Neural cell (in vitro differentiated cells): ENCODE measurements around the gene HPCAL4. TPM values are rescaled to one million over a fixed set of nuclear protein-coding genes. Genes with fewer than 3 reads are reported as not detected.
A peak's percentile ranks its signal among the peaks of the same experiment; 100 is the strongest.

Source experiments
- H2AFZ ChIP-seq: fragments of 200-600, 300-800 bp; sonication (generic), shearing (Covaris generic); 2 replicates; pipeline ENCODE4 v1.6.0; 2014; ENCODE audit warnings: low read depth, mild to moderate bottlenecking, antibody characterized with exemption, low read length, moderate library complexity
- H3F3A ChIP-seq: fragments of 200-600 bp; shearing (Covaris generic); 2 replicates; pipeline ENCODE4 v1.6.1; 2016; ENCODE audit warnings: mild to moderate bottlenecking, moderate library complexity, mixed read lengths, antibody characterized with exemption, low read length; ENCODE audit not compliant: insufficient read depth, poor library complexity, severe bottlenecking
- H3K27ac ChIP-seq: fragments of 200-600, 300-800 bp; sonication (generic), shearing (Covaris generic); 2 replicates; pipeline ENCODE4 v1.5.1; 2014; ENCODE audit warnings: mild to moderate bottlenecking, low read length, moderate library complexity
- H3K27me3 ChIP-seq: fragments of 300-800, 200-600 bp; sonication (generic), shearing (Covaris generic); 2 replicates; pipeline ENCODE4 v1.6.0; 2014; ENCODE audit warnings: mild to moderate bottlenecking, low read depth, low read length, moderate library complexity; ENCODE audit not compliant: insufficient read depth
- H3K36me3 ChIP-seq: fragments of 300-800, 200-600 bp; sonication (generic), shearing (Covaris generic); 2 replicates; pipeline ENCODE4 v1.5.1; 2014; ENCODE audit warnings: mild to moderate bottlenecking, antibody characterized with exemption, low read length, moderate library complexity; ENCODE audit not compliant: insufficient read depth
- H3K4me2 ChIP-seq: fragments of 300-800, 200-600 bp; sonication (generic), shearing (Covaris generic); 2 replicates; pipeline ENCODE4 v1.6.0; 2014; ENCODE audit warnings: mild to moderate bottlenecking, low read length
- H3K4me3 ChIP-seq: fragments of 300-800, 200-600 bp; sonication (generic), shearing (Covaris generic); 2 replicates; pipeline ENCODE4 v1.5.1; 2014; ENCODE audit warnings: mild to moderate bottlenecking, low read length, moderate library complexity
- H3K79me2 ChIP-seq: fragments of 200-600 bp; shearing (Covaris generic); replicated peaks from 2 replicates; pipeline ENCODE4 v1.6.0; 2014; ENCODE audit warnings: mild to moderate bottlenecking, low read length, moderate library complexity; ENCODE audit not compliant: insufficient read depth
- H3K9ac ChIP-seq: fragments of 300-800, 200-600 bp; sonication (generic), shearing (Covaris generic); 2 replicates; pipeline ENCODE4 v1.6.1; 2016; ENCODE audit warnings: mild to moderate bottlenecking, low read length, mixed read lengths
- H3K9me2 ChIP-seq: fragments of 200-600 bp; shearing (Covaris generic); 2 replicates; pipeline ENCODE4 v1.6.1; 2016; ENCODE audit warnings: mild to moderate bottlenecking, low read length, mixed read lengths; ENCODE audit not compliant: insufficient read depth
- H3K9me3 ChIP-seq: fragments of 200-600, 300-800 bp; sonication (generic), shearing (Covaris generic); 2 replicates; pipeline ENCODE4 v1.6.1; 2016; ENCODE audit warnings: mild to moderate bottlenecking, mixed run types, low read length, moderate library complexity, mixed read lengths
- H4K20me1 ChIP-seq: fragments of 200-600 bp; shearing (Covaris generic); 2 replicates; pipeline ENCODE4 v1.6.1; 2016; ENCODE audit warnings: mild to moderate bottlenecking, mixed run types; ENCODE audit not compliant: insufficient read depth
- CTCF ChIP-seq: fragments of 450-650 bp; IDR thresholded peaks from 2 replicates; pipeline ENCODE4 v1.5.1; 2014; ENCODE audit warnings: antibody characterized with exemption, mild to moderate bottlenecking, moderate library complexity; ENCODE audit not compliant: poor library complexity, severe bottlenecking
- EP300 ChIP-seq: fragments of 450-650 bp; conservative IDR thresholded peaks from 2 replicates; pipeline ENCODE4 v1.6.1; 2014; ENCODE audit warnings: antibody characterized with exemption, mild to moderate bottlenecking, moderate library complexity; ENCODE audit not compliant: poor library complexity, severe bottlenecking
- EZH2 ChIP-seq: fragments of 200-600, 300-800 bp; shearing (Covaris generic), sonication (generic); IDR thresholded peaks from 2 replicates; pipeline ENCODE4 v1.6.1; 2014; ENCODE audit warnings: antibody characterized with exemption, low read length, borderline replicate concordance, mild to moderate bottlenecking; ENCODE audit not compliant: insufficient read depth, poor library complexity, severe bottlenecking
- MXI1 ChIP-seq: fragments of 450-650 bp; conservative IDR thresholded peaks from 2 replicates; pipeline ENCODE4 v1.6.1; 2014; ENCODE audit warnings: antibody characterized with exemption, mild to moderate bottlenecking; ENCODE audit not compliant: poor library complexity, severe bottlenecking
- POLR2AphosphoS5 ChIP-seq: IDR thresholded peaks from 2 replicates; pipeline ENCODE4 v1.6.1; 2012
- RAD21 ChIP-seq: fragments of 450-650 bp; conservative IDR thresholded peaks from 2 replicates; pipeline ENCODE4 v1.6.1; 2014; ENCODE audit warnings: antibody characterized with exemption, mild to moderate bottlenecking, moderate library complexity
- REST ChIP-seq: IDR thresholded peaks from 2 replicates; pipeline ENCODE4 v1.6.1; 2012; ENCODE audit warnings: borderline replicate concordance
- SMC3 ChIP-seq: fragments of 450-650 bp; conservative IDR thresholded peaks from 2 replicates; pipeline ENCODE4 v1.6.1; 2014; ENCODE audit warnings: antibody characterized with exemption, mild to moderate bottlenecking, moderate library complexity; ENCODE audit not compliant: poor library complexity
- TAF1 ChIP-seq: IDR thresholded peaks from 2 replicates; pipeline ENCODE4 v1.6.1; 2012; ENCODE audit warnings: low read depth
- polyA plus RNA-seq: library from polyadenylated mRNA; depleted of rRNA; stranded (reverse); fragments of >200 nt; gene quantifications from 2 replicates; pipeline ENCODE4 v1.2.3, GENCODE V29; 2014

Gene HPCAL4
- polyA plus RNA-seq, 1 donor from 2014 or later: 53.2 TPM

- no peak overlapping the region for H3K27ac ChIP-seq
- no peak overlapping the region for H3K9ac ChIP-seq
- H3K27me3 ChIP-seq: peaks cover 37% of the 10 kb centered on the region
- H3K4me2 ChIP-seq: peak overlapping the region; percentile 97
- peak overlapping the region; percentile 90 for H3K4me3 ChIP-seq
- H3K36me3 ChIP-seq: no peaks in the 10 kb centered on the region
- no peaks in the 10 kb centered on the region for H4K20me1 ChIP-seq
- no peak overlapping the region for H2AFZ ChIP-seq
- H3K9me2 ChIP-seq: no peaks in the 10 kb centered on the region
- no peaks in the 10 kb centered on the region for H3F3A ChIP-seq
- no peaks in the 10 kb centered on the region for H3K9me3 ChIP-seq
- H3K79me2 ChIP-seq: peaks cover 5% of the 10 kb centered on the region
- TF ChIP-seq TAF1 (no peak), REST (no peak)
These were observed 2.5 kb downstream of the HPCAL4 start for GRCh38 chr1:39688706-39689105.

- H3K9ac ChIP-seq: peak overlapping the region; percentile 31
- H3K9me2 ChIP-seq: no peaks in the 10 kb centered on the region
- no peaks in the 10 kb centered on the region for H3K9me3 ChIP-seq
- H3K27ac ChIP-seq: peak overlapping the region; percentile 29
- no peak overlapping the region for H2AFZ ChIP-seq
- peaks cover 3% of the 10 kb centered on the region for H3K36me3 ChIP-seq
- TF ChIP-seq CTCF: no peak
- no peak for TF ChIP-seq EP300
- no peak for TF ChIP-seq EZH2
- no peak for TF ChIP-seq MXI1
- no peak for TF ChIP-seq REST
- no peak for TF ChIP-seq POLR2AphosphoS5
- TF ChIP-seq TAF1: no peak
- no peak for TF ChIP-seq RAD21
- no peak for TF ChIP-seq SMC3
- peak overlapping the region; percentile 47 for H3K4me2 ChIP-seq
- H3K4me3 ChIP-seq: peak overlapping the region; percentile 50
- H3K79me2 ChIP-seq: peaks cover 5% of the 10 kb centered on the region
- no peaks in the 10 kb centered on the region for H3F3A ChIP-seq
- H4K20me1 ChIP-seq: no peaks in the 10 kb centered on the region
- peaks cover 34% of the 10 kb centered on the region for H3K27me3 ChIP-seq
These were observed 4.0 kb downstream of the HPCAL4 start for GRCh38 chr1:39687243-39687642.
